ENCODE data around the gene RAPGEF6. TPM values are rescaled to one million over a fixed set of nuclear protein-coding genes. Genes with fewer than 3 reads are reported as not detected.

Gene RAPGEF6
- total and polyA plus RNA-seq, 9 of the 15 experiments (the other 6 are each of a cell fraction or from before 2014, with no cell fraction given) = 2.7 to 23.4 (median 12.7) TPM

- TF ChIP-seq ZBTB11 (CRISPR knock-in tag; IDR thresholded peaks at IDR 0.05) = peak in 1 of 3 experiments; percentile 29; a peak in 2 of 6 replicates
- no peak for TF ChIP-seq STAG1 (CRISPR knock-in tag; IDR thresholded peaks at IDR 0.05; ENCODE audit: borderline replicate concordance)
- no peak for TF ChIP-seq MTF1 (CRISPR knock-in tag; IDR thresholded peaks at IDR 0.05; ENCODE audit: borderline replicate concordance)
- no peak for TF ChIP-seq HLTF (IDR thresholded peaks at IDR 0.05)
- TF ChIP-seq IRF1 (CRISPR knock-in tag; IDR thresholded peaks at IDR 0.05; ENCODE audit: borderline replicate concordance) = no peak
- TF ChIP-seq ZNF121 (CRISPR knock-in tag; conservative IDR thresholded peaks at IDR 0.05) = no peak
- no peak for TF ChIP-seq CEBPG (CRISPR knock-in tag; IDR thresholded peaks at IDR 0.05)
- peak; percentile 43 to 72; a peak in 3 of 4 replicates for TF ChIP-seq CEBPG (tag; conservative IDR thresholded peaks at IDR 0.05 in 1 of 2, IDR thresholded peaks at IDR 0.05 in 1 of 2)
- no peak for TF ChIP-seq AFF4 (CRISPR knock-in tag; IDR thresholded peaks at IDR 0.05)
- TF ChIP-seq C11orf30 (IDR thresholded peaks at IDR 0.05; ENCODE audit: low read depth) = peak; percentile 63; the same call in 1 of the 2 replicates
- peak; percentile 21; the same call in 1 of the 2 replicates for TF ChIP-seq NFIC (IDR thresholded peaks at IDR 0.05)
- TF ChIP-seq CEBPB (tag; IDR thresholded peaks at IDR 0.05) = peak; percentile 54; the same call in 1 of the 2 replicates
- TF ChIP-seq MYC (IDR thresholded peaks at IDR 0.05; ENCODE audit: low read depth, low read length) = 0 out of 2 replicates have a peak, but pooled peaks have one; percentile 34
- TF ChIP-seq MYC (CRISPR knock-in tag; IDR thresholded peaks at IDR 0.05; ENCODE audit: borderline replicate concordance, low read depth) = no peak
- no peak for TF ChIP-seq CTCFL (IDR thresholded peaks at IDR 0.05; ENCODE audit: borderline replicate concordance, insufficient read depth, low read depth, low read length, poor library complexity, severe bottlenecking)
- no peak for TF ChIP-seq NFYB (IDR thresholded peaks at IDR 0.05; ENCODE audit: extremely low read depth, insufficient read length)
Observed at GRCh38 chr5:131378721-131379541, 256.1 kb downstream of the RAPGEF6 start (continued).

Measured in K562 (cell line).